Activated CD8-positive, alpha-beta memory T cell treated with anti-CD3 and anti-CD28 coated beads for 48 hours (primary cell): ENCODE results near the gene SPTAN1.
"Not testable (repeated sequence)": the region's sequence is repeated elsewhere in the genome, so short reads cannot be mapped to it uniquely, and the experiment has no call there.

Source experiments
- DNase-seq, 3 experiments: peaks; one replicate each; pipeline ENCODE4 v3.0.0-alpha.2; 2020; ENCODE audit warnings: low read depth in 2 of 3, low spot score in 2 of 3

SPTAN1 gene

DNA sequence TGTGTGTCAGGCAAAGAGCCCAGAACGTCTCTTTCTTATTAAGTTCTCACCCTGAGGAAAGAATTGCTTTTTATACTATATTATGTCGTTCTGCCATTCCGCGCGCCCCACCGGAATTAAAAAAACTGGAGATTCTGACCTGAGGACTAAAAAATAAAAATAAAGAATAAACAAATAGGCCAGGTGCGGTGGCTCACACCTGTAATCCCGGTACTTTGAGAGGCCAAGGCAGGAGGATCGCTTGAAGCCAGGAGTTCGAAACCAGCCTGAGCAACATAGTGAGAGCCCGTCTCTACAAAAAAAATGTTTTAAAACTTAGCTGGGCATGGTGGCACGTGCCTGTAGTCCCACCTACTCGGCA is 104.9 kb downstream of the SPTAN1 start:
- no peak for DNase-seq

DNA sequence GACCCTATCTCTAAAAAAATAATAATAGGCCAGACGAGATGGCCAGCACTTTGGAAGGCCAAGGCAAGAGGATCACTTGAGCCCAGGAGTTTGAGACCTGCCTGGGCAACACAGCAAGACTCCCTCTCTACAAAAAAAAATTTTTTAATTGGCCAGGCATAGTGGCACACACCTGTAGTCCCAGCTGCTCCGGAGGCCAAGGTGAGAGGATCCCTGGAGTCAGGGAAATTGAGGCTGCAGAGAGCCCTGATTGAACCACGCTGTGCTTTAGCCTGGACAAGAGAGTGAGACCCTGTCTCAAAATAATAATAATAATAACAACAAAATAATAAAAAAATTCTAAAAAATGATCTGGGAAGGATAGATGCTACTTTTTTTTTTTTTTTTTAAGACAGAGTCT is 105.4 kb downstream of the SPTAN1 start:
- DNase-seq: no peak

DNA sequence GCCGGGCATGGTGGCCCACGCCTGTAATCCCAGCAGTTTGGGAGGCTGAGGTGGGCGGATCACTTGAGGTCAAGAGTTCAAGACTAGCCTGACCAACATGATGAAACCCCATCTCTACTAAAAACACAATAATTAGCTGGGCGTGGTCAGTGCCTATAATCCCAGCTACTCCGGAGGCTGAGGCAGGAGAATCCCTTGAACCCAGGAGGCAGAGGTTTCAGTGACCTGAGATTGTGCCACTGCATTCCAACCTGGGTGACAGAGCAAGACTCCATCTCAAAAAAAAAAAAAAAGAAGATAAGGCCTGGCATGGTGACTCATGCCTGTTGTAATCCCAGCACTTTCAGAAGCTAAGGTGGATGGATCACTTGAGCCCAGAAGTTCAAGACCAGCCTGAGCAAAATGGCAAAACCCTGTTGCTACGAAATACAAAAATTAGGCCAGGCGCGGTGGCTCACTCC is 114.1 kb downstream of the SPTAN1 start:
- not testable (repeated sequence) for DNase-seq

DNA sequence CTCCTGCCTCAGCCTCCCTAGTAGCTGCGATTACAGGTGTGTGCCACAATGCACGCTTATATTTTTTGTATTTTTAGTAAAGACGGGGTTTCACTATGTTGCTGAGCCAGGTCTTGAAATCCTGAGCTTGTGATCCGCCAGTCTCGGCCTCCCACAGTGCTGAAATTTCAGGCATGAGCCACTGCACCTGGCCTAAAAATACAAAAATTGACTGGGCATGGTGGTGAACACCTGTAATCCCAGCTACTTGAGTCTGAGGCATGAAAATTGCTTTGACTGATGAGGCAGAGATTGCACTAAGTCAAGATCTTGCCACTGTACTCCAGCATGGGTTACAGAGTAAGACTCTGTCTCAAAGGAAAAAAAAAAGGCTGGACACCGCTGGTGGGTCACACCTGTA is 117.4 kb downstream of the SPTAN1 start:
- DNase-seq: no peak

DNA sequence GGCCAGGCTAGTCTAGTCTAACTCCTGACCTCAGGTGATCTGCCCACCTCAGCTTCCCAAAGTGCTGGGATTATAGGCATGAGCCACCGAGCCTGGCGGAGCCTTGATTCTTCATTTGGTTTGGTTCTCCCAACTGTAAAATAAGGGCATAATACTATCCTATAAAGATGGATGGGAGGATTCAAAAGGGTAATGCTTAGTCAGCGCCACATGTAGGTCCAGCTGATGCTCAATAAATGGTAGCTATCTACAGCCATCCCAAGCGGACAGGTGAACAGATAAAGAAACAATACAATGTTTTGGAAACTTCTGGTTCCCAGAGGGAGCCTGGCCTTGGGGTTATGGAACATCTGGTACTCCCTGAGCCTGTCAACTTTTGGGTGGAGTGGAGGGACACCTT is 123.0 kb downstream of the SPTAN1 start:
- DNase-seq: no peak

DNA sequence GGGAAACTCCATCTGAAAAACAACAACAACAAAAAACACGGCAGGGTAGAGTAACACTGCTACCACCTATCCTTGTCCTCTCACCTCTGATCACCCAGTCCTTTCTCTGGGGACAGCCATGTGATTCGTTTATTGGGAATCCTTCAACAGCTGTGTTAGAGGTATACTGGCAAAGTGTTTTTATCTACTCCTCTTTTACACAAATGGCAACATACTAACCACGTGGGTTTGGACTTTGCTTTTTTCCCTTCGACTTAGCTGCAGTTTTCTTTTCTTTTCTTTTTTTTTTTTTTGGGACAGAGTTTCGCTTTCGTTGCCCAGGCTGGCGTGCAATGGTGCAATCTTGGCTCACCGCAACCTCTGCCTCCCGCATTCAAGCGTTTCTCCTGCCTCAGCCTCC is 125.4 kb downstream of the SPTAN1 start:
- DNase-seq: no peak
